ENCODE results near the gene IL31.
A peak's percentile ranks its signal among the peaks of the same experiment; 100 is the strongest.

The IL31 gene

DNA sequence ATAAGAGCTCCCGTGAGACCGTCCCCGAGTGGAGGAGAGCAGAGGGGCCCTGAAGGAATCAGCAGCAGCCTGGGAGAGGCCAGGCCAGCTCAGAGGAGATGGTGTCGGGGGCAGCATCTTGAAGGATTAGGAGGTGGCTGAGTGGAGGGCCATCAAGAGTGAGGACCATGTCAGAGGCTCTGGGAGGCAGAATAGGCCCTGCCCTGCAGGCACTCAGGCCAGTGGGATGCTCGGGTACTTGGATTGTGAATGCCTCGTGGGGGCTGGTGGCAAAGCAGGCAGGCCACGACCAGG, 47.7 kb downstream of the IL31 start:
- no peak overlapping the region for H3K4me3 ChIP-seq (ENCODE audit: low read depth, low read length)
- in situ Hi-C loops (cut with HindIII; ENCODE audit: low sequenced_read_pairs) = no loop called here
- TF ChIP-seq, protein P1, sequence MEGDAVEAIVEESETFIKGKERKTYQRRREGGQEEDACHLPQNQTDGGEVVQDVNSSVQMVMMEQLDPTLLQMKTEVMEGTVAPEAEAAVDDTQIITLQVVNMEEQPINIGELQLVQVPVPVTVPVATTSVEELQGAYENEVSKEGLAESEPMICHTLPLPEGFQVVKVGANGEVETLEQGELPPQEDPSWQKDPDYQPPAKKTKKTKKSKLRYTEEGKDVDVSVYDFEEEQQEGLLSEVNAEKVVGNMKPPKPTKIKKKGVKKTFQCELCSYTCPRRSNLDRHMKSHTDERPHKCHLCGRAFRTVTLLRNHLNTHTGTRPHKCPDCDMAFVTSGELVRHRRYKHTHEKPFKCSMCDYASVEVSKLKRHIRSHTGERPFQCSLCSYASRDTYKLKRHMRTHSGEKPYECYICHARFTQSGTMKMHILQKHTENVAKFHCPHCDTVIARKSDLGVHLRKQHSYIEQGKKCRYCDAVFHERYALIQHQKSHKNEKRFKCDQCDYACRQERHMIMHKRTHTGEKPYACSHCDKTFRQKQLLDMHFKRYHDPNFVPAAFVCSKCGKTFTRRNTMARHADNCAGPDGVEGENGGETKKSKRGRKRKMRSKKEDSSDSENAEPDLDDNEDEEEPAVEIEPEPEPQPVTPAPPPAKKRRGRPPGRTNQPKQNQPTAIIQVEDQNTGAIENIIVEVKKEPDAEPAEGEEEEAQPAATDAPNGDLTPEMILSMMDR (IDR thresholded peaks at IDR 0.05; ENCODE audit: low read depth, low read length) = no peak
- no peak for DNase-seq (ENCODE audit: low read depth, low spot score)

DNA sequence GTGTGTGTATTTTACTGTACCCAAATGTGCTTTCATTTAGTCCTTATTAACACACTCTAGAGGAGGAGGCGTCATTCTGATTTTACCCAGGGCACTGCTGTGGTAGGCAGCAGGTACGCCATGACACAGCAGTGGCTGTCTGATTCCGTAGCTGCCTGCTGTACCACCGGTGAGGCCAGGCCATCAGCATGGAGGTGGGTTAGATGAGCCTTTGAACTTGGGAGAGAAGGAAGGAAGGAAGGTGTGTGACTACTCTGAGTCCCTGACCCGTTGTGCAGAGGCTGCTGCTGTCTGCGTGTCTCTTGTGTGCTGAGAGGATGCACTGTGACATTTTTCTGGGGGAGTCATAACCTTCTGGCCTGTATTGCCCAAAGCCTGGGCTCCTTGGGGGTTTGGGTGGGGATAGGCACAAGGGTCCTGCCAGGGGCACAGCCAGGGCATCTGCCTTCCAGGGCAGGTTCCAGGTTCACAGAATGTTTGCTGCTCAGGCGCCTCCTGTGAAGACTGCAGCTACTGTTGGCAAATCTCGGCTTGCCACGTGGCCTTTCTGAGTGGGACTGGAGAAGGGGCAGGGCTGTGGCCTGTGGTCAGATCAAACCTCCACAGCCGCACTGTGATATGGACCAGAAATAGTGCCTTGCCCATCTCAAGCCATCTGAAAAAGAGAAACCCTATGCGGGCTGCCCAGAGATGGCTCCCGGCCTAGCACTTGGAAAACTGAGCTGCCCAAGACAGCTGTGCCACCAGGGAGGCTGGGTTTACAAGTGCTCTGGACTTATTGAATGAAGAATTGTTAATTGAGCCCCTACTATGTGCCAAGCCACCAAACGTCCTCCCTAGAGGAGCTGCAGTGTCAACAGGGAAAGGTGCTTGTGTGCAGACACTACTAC, 48.3 kb downstream of the IL31 start:
- in situ Hi-C loops (cut with HindIII; ENCODE audit: low sequenced_read_pairs) = no loop called here
- no peak for DNase-seq (ENCODE audit: low read depth, low spot score)
- no peak overlapping the region for H3K4me3 ChIP-seq (ENCODE audit: low read depth, low read length)
- TF ChIP-seq, protein P1 (IDR thresholded peaks at IDR 0.05; ENCODE audit: low read depth, low read length) = no peak

DNA sequence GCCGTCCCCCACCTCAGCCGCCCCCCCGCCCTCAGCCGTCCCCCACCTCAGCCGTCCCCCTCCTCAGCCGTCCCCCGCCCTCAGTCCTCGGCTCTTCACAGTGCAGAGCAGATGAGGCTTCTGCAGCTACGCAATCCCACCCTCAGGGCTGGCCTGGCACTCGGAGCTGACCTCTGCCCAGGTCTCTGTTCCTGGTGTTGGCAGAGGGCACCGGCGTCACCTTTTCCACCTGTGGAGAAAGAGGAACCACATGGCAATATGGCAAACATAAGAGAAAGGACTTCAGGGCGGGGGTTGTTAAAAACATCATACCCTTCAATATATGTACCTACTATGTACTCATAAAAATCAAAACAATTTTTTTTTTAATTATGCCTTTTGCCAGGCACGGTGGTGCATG, 49.7 kb downstream of the IL31 start:
- TF ChIP-seq, protein P1 (IDR thresholded peaks at IDR 0.05; ENCODE audit: low read depth, low read length) = no peak
- in situ Hi-C loops (cut with HindIII; ENCODE audit: low sequenced_read_pairs) = no loop called here
- DNase-seq (ENCODE audit: low read depth, low spot score) = no peak
- no peak overlapping the region for H3K4me3 ChIP-seq (ENCODE audit: low read depth, low read length)

DNA sequence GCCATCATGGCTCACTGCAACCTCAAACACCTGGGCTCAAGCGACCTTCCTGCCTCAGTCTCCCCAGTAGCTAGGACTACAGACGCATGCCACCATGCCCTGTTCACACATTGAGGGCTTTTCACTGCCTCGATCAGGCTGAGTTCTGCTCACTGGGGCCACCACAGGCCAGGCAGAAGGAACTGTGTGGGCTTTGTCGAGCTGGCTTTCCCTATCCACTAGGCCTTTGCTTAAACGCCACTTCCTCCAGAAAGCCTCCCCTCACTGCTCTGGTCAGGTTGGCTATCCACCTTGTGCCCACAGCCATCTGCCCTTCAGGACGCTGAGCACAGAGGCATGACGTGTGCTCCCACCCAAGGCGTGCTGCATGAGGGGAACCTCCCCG, 50.3 kb downstream of the IL31 start:
- in situ Hi-C loops (cut with HindIII; ENCODE audit: low sequenced_read_pairs) = no loop called here

DNA sequence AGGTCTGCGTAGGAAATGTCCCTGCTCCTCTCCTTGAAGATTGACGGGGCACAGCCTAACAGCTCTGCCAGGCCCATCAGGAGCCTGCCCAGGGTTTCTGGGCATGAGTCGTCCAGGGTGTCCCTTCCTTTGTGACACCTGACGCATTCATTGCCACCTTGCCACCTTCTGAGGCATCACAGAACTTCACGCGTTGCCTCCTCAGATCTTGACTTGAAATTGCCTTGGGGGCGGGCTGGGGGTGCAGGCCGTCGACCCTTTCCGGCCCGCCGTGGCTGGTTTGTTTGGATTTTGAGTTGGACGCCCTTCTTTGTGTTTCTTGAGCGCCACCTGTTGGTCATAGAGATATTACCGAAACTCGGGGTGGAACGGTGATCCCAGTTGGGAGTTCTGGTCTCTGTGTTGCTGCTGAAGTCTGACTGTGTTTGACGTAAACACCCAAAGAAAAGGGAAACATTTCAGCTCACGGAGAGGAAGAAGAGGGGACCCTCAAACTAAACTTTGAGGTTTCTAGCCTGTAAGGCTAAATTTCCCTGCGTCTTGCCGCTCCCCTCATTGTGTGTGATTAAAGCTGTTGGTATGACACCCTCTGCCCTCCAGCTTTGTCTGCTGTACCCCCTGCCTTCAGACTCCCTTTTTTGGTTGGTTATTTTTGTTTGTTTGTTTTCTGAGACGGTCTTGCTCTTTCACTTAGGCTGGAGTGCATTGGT, 50.8 kb downstream of the IL31 start:
- TF ChIP-seq, protein P1 (IDR thresholded peaks at IDR 0.05; ENCODE audit: low read depth, low read length) = peak; percentile 64
- DNase-seq (ENCODE audit: low read depth, low spot score) = peak; percentile 72
- no peak overlapping the region for H3K4me3 ChIP-seq (ENCODE audit: low read depth, low read length)
- in situ Hi-C loops (cut with HindIII; ENCODE audit: low sequenced_read_pairs) = no loop called here

More for the DNA sequence above, 50.3 kb downstream of the IL31 start:
- DNase-seq (ENCODE audit: low read depth, low spot score) = no peak
- TF ChIP-seq, protein P1 (IDR thresholded peaks at IDR 0.05; ENCODE audit: low read depth, low read length) = no peak
- H3K4me3 ChIP-seq (ENCODE audit: low read depth, low read length) = no peak overlapping the region
